WTC11 (cell line): ENCODE data around the gene SYDE2. TPM values are rescaled to one million over a fixed set of nuclear protein-coding genes. Genes with fewer than 3 reads are reported as not detected.

Experiments
- ATAC-seq: fragments of 200-7000 bp; cut with Tn5 transposase; 2 replicates; pipeline ENCODE4 v1.10.0; 2021; ENCODE audit warnings: mild to moderate bottlenecking, moderate library complexity
- CTCF ChIA-PET: fragments of 300-600 bp; sonication (Branson Sonifier 250); formaldehyde crosslinking; loops from one replicate; lab custom pipeline; 2021; ENCODE audit warnings: antibody characterized with exemption; lab: Charles Lee
- POLR2A ChIA-PET: fragments of 350-600 bp; sonication (Branson Sonifier 250); formaldehyde crosslinking; loops from one replicate; lab custom pipeline; 2021; ENCODE audit warnings: antibody characterized with exemption; lab: Charles Lee
- DNase-seq: peaks from one replicate; pipeline ENCODE4 v3.0.0; 2021; ENCODE audit warnings: low spot score
- H3K27ac Mint-ChIP-seq: 2 replicates; pipeline ENCODE4 v1.8.0; 2021; ENCODE audit warnings: mixed read lengths
- H3K27me3 Mint-ChIP-seq: 2 replicates; pipeline ENCODE4 v1.8.0; 2021; ENCODE audit warnings: low read depth, mild to moderate bottlenecking, moderate library complexity, mixed read lengths
- H3K36me3 Mint-ChIP-seq: 2 replicates; pipeline ENCODE4 v1.8.0; 2021; ENCODE audit warnings: mixed read lengths
- H3K4me1 Mint-ChIP-seq: 2 replicates; pipeline ENCODE4 v1.8.0; 2022; ENCODE audit warnings: mixed read lengths
- H3K4me3 Mint-ChIP-seq: 2 replicates; pipeline ENCODE4 v1.8.0; 2021; ENCODE audit warnings: mild to moderate bottlenecking, moderate library complexity, mixed read lengths
- H3K9me3 Mint-ChIP-seq: 2 replicates; pipeline ENCODE4 v1.8.0; 2021; ENCODE audit warnings: mixed read lengths
- AFF4 ChIP-seq: sonication (generic); formaldehyde crosslinking; IDR thresholded peaks from 2 replicates; pipeline ENCODE4 v1.8.1; 2023; ENCODE audit warnings: mild to moderate bottlenecking, missing genetic modification reagents, borderline replicate concordance
- ATF6 ChIP-seq: sonication (generic); formaldehyde crosslinking; IDR thresholded peaks from 2 replicates; pipeline ENCODE4 v1.8.1; 2023; ENCODE audit warnings: mild to moderate bottlenecking, missing genetic modification reagents
- EMX1 ChIP-seq: fragments of 250-450 bp; sonication (Bioruptor Pico); IDR thresholded peaks from 2 replicates; pipeline ENCODE4 v1.8.0; 2021; ENCODE audit warnings: mild to moderate bottlenecking
- FOXJ3 ChIP-seq: sonication (generic); formaldehyde crosslinking; IDR thresholded peaks from 2 replicates; pipeline ENCODE4 v1.9.0; 2021; ENCODE audit warnings: missing genetic modification reagents, mild to moderate bottlenecking, borderline replicate concordance
- FOXP1 ChIP-seq: sonication (generic); formaldehyde crosslinking; IDR thresholded peaks from 2 replicates; pipeline ENCODE4 v1.8.0; 2022; ENCODE audit warnings: missing genetic modification reagents, mild to moderate bottlenecking, moderate library complexity, borderline replicate concordance
- FOXP4 ChIP-seq: sonication (generic); formaldehyde crosslinking; IDR thresholded peaks from 2 replicates; pipeline ENCODE4 v1.8.0; 2022; ENCODE audit warnings: mild to moderate bottlenecking, missing genetic modification reagents
- MAX ChIP-seq: sonication (generic); formaldehyde crosslinking; IDR thresholded peaks from 2 replicates; pipeline ENCODE4 v1.8.0; 2022; ENCODE audit warnings: mild to moderate bottlenecking, missing genetic modification reagents
- NR3C1 ChIP-seq: sonication (generic); formaldehyde crosslinking; conservative IDR thresholded peaks from 2 replicates; pipeline ENCODE4 v1.8.1; 2023; ENCODE audit warnings: low read depth, mild to moderate bottlenecking, missing genetic modification reagents
- ZBTB21 ChIP-seq: sonication (generic); formaldehyde crosslinking; IDR thresholded peaks from 2 replicates; pipeline ENCODE4 v1.8.1; 2023; ENCODE audit warnings: mild to moderate bottlenecking, missing genetic modification reagents, borderline replicate concordance
- ZSCAN18 ChIP-seq: fragments of 250-450 bp; sonication (Bioruptor Pico); IDR thresholded peaks from 2 replicates; pipeline ENCODE4 v2.1.2; 2022; ENCODE audit warnings: mild to moderate bottlenecking, moderate library complexity
- total RNA-seq: library from RNA; stranded (reverse); gene quantifications from 3 replicates; pipeline ENCODE4 v1.2.3, GENCODE V29; 2021
- TF ChIP-seq, protein P1 (sequence below): sonication (generic); formaldehyde crosslinking; IDR thresholded peaks from 2 replicates; pipeline ENCODE4 v1.8.1; 2023; ENCODE audit warnings: mild to moderate bottlenecking, missing genetic modification reagents, moderate library complexity
- TF ChIP-seq, protein P2 (sequence below): fragments of 200-600 bp; IDR thresholded peaks from 2 replicates; pipeline ENCODE4 v1.8.0; 2022; ENCODE audit warnings: antibody characterized with exemption

The SYDE2 gene
- total RNA-seq, 1 experiment from 2014 or later: 13.8 TPM

GRCh38 chr1:85133565-85134159 is 67.2 kb downstream of the SYDE2 start (continued):
- TF ChIP-seq AFF4 (CRISPR knock-in tag) (no peak), EMX1 (CRISPR knock-in tag) (no peak), FOXJ3 (no peak), FOXP4 (CRISPR knock-in tag) (no peak), ATF6 (CRISPR knock-in tag) (no peak), MAX (CRISPR knock-in tag) (no peak), ZBTB21 (CRISPR knock-in tag) (no peak), NR3C1 (CRISPR knock-in tag) (no peak)
- TF ChIP-seq, protein P1, sequence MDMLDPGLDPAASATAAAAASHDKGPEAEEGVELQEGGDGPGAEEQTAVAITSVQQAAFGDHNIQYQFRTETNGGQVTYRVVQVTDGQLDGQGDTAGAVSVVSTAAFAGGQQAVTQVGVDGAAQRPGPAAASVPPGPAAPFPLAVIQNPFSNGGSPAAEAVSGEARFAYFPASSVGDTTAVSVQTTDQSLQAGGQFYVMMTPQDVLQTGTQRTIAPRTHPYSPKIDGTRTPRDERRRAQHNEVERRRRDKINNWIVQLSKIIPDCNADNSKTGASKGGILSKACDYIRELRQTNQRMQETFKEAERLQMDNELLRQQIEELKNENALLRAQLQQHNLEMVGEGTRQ (CRISPR knock-in tag): no peak
- TF ChIP-seq, protein P2, sequence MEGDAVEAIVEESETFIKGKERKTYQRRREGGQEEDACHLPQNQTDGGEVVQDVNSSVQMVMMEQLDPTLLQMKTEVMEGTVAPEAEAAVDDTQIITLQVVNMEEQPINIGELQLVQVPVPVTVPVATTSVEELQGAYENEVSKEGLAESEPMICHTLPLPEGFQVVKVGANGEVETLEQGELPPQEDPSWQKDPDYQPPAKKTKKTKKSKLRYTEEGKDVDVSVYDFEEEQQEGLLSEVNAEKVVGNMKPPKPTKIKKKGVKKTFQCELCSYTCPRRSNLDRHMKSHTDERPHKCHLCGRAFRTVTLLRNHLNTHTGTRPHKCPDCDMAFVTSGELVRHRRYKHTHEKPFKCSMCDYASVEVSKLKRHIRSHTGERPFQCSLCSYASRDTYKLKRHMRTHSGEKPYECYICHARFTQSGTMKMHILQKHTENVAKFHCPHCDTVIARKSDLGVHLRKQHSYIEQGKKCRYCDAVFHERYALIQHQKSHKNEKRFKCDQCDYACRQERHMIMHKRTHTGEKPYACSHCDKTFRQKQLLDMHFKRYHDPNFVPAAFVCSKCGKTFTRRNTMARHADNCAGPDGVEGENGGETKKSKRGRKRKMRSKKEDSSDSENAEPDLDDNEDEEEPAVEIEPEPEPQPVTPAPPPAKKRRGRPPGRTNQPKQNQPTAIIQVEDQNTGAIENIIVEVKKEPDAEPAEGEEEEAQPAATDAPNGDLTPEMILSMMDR: no peak

GRCh38 chr1:85132078-85132720 is 68.6 kb downstream of the SYDE2 start:
- DNase-seq (no peak), ATAC-seq (no peak)
- Mint-ChIP-seq H3K36me3 (no peaks in the 10 kb centered on the region), H3K4me1 (no peaks in the 10 kb centered on the region), H3K27ac (no peak overlapping the region), H3K27me3 (no peaks in the 10 kb centered on the region), H3K4me3 (no peak overlapping the region), H3K9me3 (no peaks in the 10 kb centered on the region)
- CTCF ChIA-PET: no interaction called here
- POLR2A ChIA-PET: no interaction called here
- TF ChIP-seq FOXJ3 (no peak), FOXP1 (CRISPR knock-in tag) (no peak), ZSCAN18 (CRISPR knock-in tag) (no peak), AFF4 (CRISPR knock-in tag) (no peak)
